AG04450 (cell line): ENCODE data around the gene BCAS2. TPM values are rescaled to one million over a fixed set of nuclear protein-coding genes. Genes with fewer than 3 reads are reported as not detected.

Experiments
- CTCF ChIA-PET: fragments of 300-600, 350-600 bp; formaldehyde crosslinking; extraction: SDS; loops from one replicate; lab custom pipeline; 2022; ENCODE audit warnings: antibody characterized with exemption, inconsistent platforms; lab: Charles Lee
- POLR2A ChIA-PET: fragments of 350-600 bp; formaldehyde crosslinking; extraction: SDS; loops from one replicate; lab custom pipeline; 2021; ENCODE audit warnings: antibody characterized with exemption, inconsistent platforms; lab: Yijun Ruan, JAX
- DNase-seq: peaks from one replicate; pipeline ENCODE4 v3.0.0-alpha.2; 2011; ENCODE audit warnings: low read depth, low spot score
- H3K27ac ChIP-seq: one replicate; pipeline ENCODE4 v1.5.1; 2012; ENCODE audit warnings: low read depth, low read length, control low read depth
- H3K27me3 ChIP-seq: one replicate; pipeline ENCODE4 v1.6.0; 2012; ENCODE audit warnings: low read length; ENCODE audit not compliant: control insufficient read depth, insufficient read depth
- H3K4me3 ChIP-seq: 2 replicates; pipeline ENCODE4 v1.5.1; 2011; ENCODE audit warnings: mild to moderate bottlenecking, low read depth, low read length, control low read depth
- H3K9me3 ChIP-seq: 2 replicates; pipeline ENCODE4 v1.5.1; 2012; ENCODE audit warnings: low read length; ENCODE audit not compliant: control insufficient read depth, insufficient read depth
- CTCF ChIP-seq: IDR thresholded peaks from 2 replicates; pipeline ENCODE4 v1.5.1; 2011; ENCODE audit warnings: low read depth, low read length, control low read depth, inconsistent platforms
- polyA plus RNA-seq: library from polyadenylated mRNA; depleted of rRNA; stranded (reverse); fragments of >200 nt; gene quantifications from 2 replicates; pipeline ENCODE4 v1.2.3, GENCODE V29; 2011; rRNA removed

BCAS2 gene
- polyA plus RNA-seq, 1 experiment, result 52.1 TPM

- no peak for DNase-seq
- no peaks in the 10 kb centered on the region for H3K27me3 ChIP-seq
- TF ChIP-seq CTCF, result no peak
- no peak overlapping the region for H3K4me3 ChIP-seq
- H3K9me3 ChIP-seq, result no peaks in the 10 kb centered on the region
- ChIA-PET POLR2A (no interaction called here), CTCF (interaction anchor here (0.5 kb wide), 1 partner anchor 248 kb away, joined by 3 read pairs; no protein-coding TSS in a partner anchor)
- no peak overlapping the region for H3K27ac ChIP-seq
Measured at GRCh38 chr1:114531094-114531493, 50.3 kb downstream of the BCAS2 start.

DNA sequence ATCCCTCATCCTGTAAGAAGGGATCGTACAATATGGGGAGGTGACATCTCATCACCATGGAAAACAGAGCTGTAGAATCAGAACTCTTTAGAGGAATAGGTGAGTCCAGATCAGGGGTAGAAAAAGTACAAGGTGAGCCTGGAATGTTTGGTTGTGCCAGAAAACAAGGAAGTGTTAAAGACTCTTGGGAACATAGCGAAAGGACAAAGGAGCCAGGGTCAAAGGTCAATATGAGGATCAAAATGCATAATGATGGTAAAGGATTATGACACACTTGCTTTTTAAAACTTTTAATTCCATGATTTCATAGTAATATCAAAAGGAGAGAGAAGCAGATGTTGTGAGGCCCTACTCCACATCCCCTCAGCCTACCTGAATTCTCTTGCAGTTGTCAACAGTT, 51.2 kb downstream of the BCAS2 start:
- no peak for DNase-seq
- POLR2A ChIA-PET, result no interaction called here
- Histone ChIP-seq H3K27ac (no peak overlapping the region), H3K4me3 (no peak overlapping the region), H3K9me3 (no peaks in the 10 kb centered on the region), H3K27me3 (no peaks in the 10 kb centered on the region)
- CTCF ChIA-PET, result no interaction called here
- TF ChIP-seq CTCF, result no peak

DNA sequence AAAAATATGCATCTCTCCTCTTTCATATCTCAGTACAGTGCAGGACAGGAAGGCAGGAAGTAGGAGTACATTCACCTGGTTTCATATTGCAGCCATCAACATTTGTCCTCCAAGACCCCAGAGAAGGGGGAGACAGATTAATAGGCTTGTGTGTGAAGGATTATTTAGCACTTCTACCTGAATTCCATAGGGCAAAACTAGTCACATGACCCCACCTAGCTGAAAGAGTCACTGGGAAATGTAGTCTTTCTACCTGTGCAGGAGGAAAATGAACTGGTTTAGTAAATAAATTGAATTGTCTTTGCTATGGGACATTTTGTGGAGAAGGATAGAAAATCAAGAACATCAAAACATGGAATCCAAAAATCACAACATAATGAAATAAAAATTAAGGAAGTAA, 56.5 kb downstream of the BCAS2 start:
- Histone ChIP-seq H3K27me3 (no peaks in the 10 kb centered on the region), H3K9me3 (no peaks in the 10 kb centered on the region), H3K4me3 (no peak overlapping the region), H3K27ac (no peak overlapping the region)
- POLR2A ChIA-PET, result no interaction called here
- no peak for TF ChIP-seq CTCF
- no peak for DNase-seq
- CTCF ChIA-PET, result no interaction called here

GRCh38 chr1:114522264-114522575, 59.2 kb downstream of the BCAS2 start:
- no peaks in the 10 kb centered on the region for H3K9me3 ChIP-seq
- no peaks in the 10 kb centered on the region for H3K27me3 ChIP-seq
- ChIA-PET CTCF (no interaction called here), POLR2A (no interaction called here)
- no peak for TF ChIP-seq CTCF
- no peak overlapping the region for H3K27ac ChIP-seq
- no peak overlapping the region for H3K4me3 ChIP-seq
- no peak for DNase-seq

GRCh38 chr1:114521396-114522263, 59.8 kb downstream of the BCAS2 start:
- no peaks in the 10 kb centered on the region for H3K9me3 ChIP-seq
- POLR2A ChIA-PET, result no interaction called here
- no peak overlapping the region for H3K4me3 ChIP-seq
- no peak for DNase-seq
- CTCF ChIA-PET, result no interaction called here
- no peak for TF ChIP-seq CTCF
- no peak overlapping the region for H3K27ac ChIP-seq
- H3K27me3 ChIP-seq, result no peaks in the 10 kb centered on the region

Other genes with a start within 250 kb of the BCAS2 start
- gene TRIM33, start 70.4 kb downstream of the BCAS2 start, polyA plus RNA-seq, result 21.1 and 22.2 TPM in 2 replicates
- gene DENND2C, start 88.4 kb upstream of the BCAS2 start, polyA plus RNA-seq, result 0.43 and 0.64 TPM in 2 replicates
- gene AMPD1, start 113.9 kb upstream of the BCAS2 start, polyA plus RNA-seq, result not detected in 2 replicates
- 50.7 and 69.8 TPM in 2 replicates for gene NRAS, start 135.2 kb upstream of the BCAS2 start, polyA plus RNA-seq
- gene CSDE1, start 176.4 kb upstream of the BCAS2 start, polyA plus RNA-seq, result 346 and 438 TPM in 2 replicates
- gene SIKE1, start 199.1 kb upstream of the BCAS2 start, polyA plus RNA-seq, result 34.7 and 58.5 TPM in 2 replicates